Neuron (in vitro differentiated cells): ENCODE results near the gene KIF16B.

Experiments
- H2AFZ ChIP-seq: one replicate; pipeline ENCODE4 v1.6.1; 2013; ENCODE audit warnings: low read depth, mild to moderate bottlenecking, inconsistent platforms, low read length, moderate library complexity
- H3K27me3 ChIP-seq: one replicate; pipeline ENCODE4 v1.6.1; 2013; ENCODE audit warnings: low read length; ENCODE audit not compliant: insufficient read depth
- H3K36me3 ChIP-seq: one replicate; pipeline ENCODE4 v1.6.1; 2013; ENCODE audit warnings: low read length; ENCODE audit not compliant: insufficient read depth
- H3K4me1 ChIP-seq: one replicate; pipeline ENCODE4 v1.6.1; 2013; ENCODE audit warnings: low read length; ENCODE audit not compliant: insufficient read depth
- H3K4me3 ChIP-seq: 2 replicates; pipeline ENCODE4 v1.5.1; 2013; ENCODE audit warnings: mild to moderate bottlenecking, low read length, moderate library complexity
- H3K9me3 ChIP-seq: one replicate; pipeline ENCODE4 v1.6.1; 2013; ENCODE audit warnings: low read length

The KIF16B gene

GRCh38 chr20:16367948-16368560 is 205.2 kb downstream of the KIF16B start:
- no peaks in the 10 kb centered on the region for H3K9me3 ChIP-seq
- H3K27me3 ChIP-seq = no peaks in the 10 kb centered on the region
- no peaks in the 10 kb centered on the region for H3K4me1 ChIP-seq
- no peak overlapping the region for H3K4me3 ChIP-seq
- H2AFZ ChIP-seq = no peak overlapping the region
- H3K36me3 ChIP-seq = no peaks in the 10 kb centered on the region

- H3K4me3 ChIP-seq = no peak overlapping the region
- H3K4me1 ChIP-seq = no peaks in the 10 kb centered on the region
- no peaks in the 10 kb centered on the region for H3K27me3 ChIP-seq
- no peak overlapping the region for H2AFZ ChIP-seq
- H3K36me3 ChIP-seq = no peaks in the 10 kb centered on the region
- H3K9me3 ChIP-seq = no peaks in the 10 kb centered on the region
These were observed 206.7 kb downstream of the KIF16B start for GRCh38 chr20:16366529-16366928.

DNA sequence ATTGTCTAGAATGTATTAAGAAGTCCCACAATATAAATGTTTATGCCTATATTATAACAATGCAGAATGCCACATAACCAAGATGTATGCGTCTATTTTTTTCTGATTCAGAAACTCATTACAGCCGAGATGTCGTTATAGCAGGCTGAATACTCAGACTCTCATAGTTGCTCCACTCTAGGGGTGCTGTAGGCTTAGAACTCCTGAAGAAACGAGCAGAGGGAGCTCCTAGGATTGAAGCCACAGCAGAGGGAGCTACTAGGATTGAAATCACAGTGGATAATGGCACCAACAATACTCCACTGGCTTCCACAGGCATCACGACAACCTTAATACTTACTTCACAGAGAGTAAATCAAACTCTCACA is 208.9 kb downstream of the KIF16B start:
- Histone ChIP-seq H3K36me3 (no peaks in the 10 kb centered on the region), H3K9me3 (no peaks in the 10 kb centered on the region), H3K27me3 (no peaks in the 10 kb centered on the region), H2AFZ (no peak overlapping the region), H3K4me1 (no peaks in the 10 kb centered on the region), H3K4me3 (no peak overlapping the region)

- no peak overlapping the region for H3K4me3 ChIP-seq
These were observed 209.5 kb downstream of the KIF16B start for GRCh38 chr20:16363506-16364319.

GRCh38 chr20:16362642-16363041 is 210.6 kb downstream of the KIF16B start:
- no peak overlapping the region for H3K4me3 ChIP-seq
- H3K27me3 ChIP-seq = no peaks in the 10 kb centered on the region
- no peak overlapping the region for H2AFZ ChIP-seq
- H3K36me3 ChIP-seq = no peaks in the 10 kb centered on the region
- H3K4me1 ChIP-seq = no peaks in the 10 kb centered on the region
- H3K9me3 ChIP-seq = no peaks in the 10 kb centered on the region

More at GRCh38 chr20:16363506-16364319, 209.5 kb downstream of the KIF16B start:
- H3K27me3 ChIP-seq = no peaks in the 10 kb centered on the region
- H3K36me3 ChIP-seq = no peaks in the 10 kb centered on the region
- H3K9me3 ChIP-seq = no peaks in the 10 kb centered on the region
- no peak overlapping the region for H2AFZ ChIP-seq
- H3K4me1 ChIP-seq = no peaks in the 10 kb centered on the region

GRCh38 chr20:16360668-16361067 is 212.6 kb downstream of the KIF16B start:
- Histone ChIP-seq H3K27me3 (no peaks in the 10 kb centered on the region), H3K4me1 (no peaks in the 10 kb centered on the region), H3K4me3 (no peak overlapping the region), H3K9me3 (no peaks in the 10 kb centered on the region), H3K36me3 (no peaks in the 10 kb centered on the region), H2AFZ (no peak overlapping the region)

GRCh38 chr20:16353417-16353781 is 219.8 kb downstream of the KIF16B start:
- no peak overlapping the region for H2AFZ ChIP-seq
- no peaks in the 10 kb centered on the region for H3K9me3 ChIP-seq
- H3K27me3 ChIP-seq = no peaks in the 10 kb centered on the region
- no peak overlapping the region for H3K4me3 ChIP-seq
- H3K36me3 ChIP-seq = no peaks in the 10 kb centered on the region
- peaks cover 17% of the 10 kb centered on the region for H3K4me1 ChIP-seq

GRCh38 chr20:16352751-16353416 is 220.4 kb downstream of the KIF16B start:
- H3K4me3 ChIP-seq = no peak overlapping the region
- no peaks in the 10 kb centered on the region for H3K36me3 ChIP-seq
- H3K27me3 ChIP-seq = no peaks in the 10 kb centered on the region
- no peak overlapping the region for H2AFZ ChIP-seq
- peaks cover 17% of the 10 kb centered on the region for H3K4me1 ChIP-seq
- H3K9me3 ChIP-seq = no peaks in the 10 kb centered on the region

- peaks cover 17% of the 10 kb centered on the region for H3K4me1 ChIP-seq
- no peaks in the 10 kb centered on the region for H3K9me3 ChIP-seq
- H3K36me3 ChIP-seq = no peaks in the 10 kb centered on the region
- no peaks in the 10 kb centered on the region for H3K27me3 ChIP-seq
- no peak overlapping the region for H2AFZ ChIP-seq
- H3K4me3 ChIP-seq = no peak overlapping the region
These were observed 220.9 kb downstream of the KIF16B start for GRCh38 chr20:16352321-16352720.

GRCh38 chr20:16351415-16351814 is 221.8 kb downstream of the KIF16B start:
- Histone ChIP-seq H3K4me3 (no peak overlapping the region), H3K9me3 (no peaks in the 10 kb centered on the region), H2AFZ (no peak overlapping the region), H3K4me1 (peaks cover 17% of the 10 kb centered on the region), H3K27me3 (no peaks in the 10 kb centered on the region), H3K36me3 (no peaks in the 10 kb centered on the region)

GRCh38 chr20:16350465-16350864 is 222.8 kb downstream of the KIF16B start:
- Histone ChIP-seq H3K4me3 (no peak overlapping the region), H3K27me3 (no peaks in the 10 kb centered on the region), H3K36me3 (no peaks in the 10 kb centered on the region), H2AFZ (no peak overlapping the region), H3K9me3 (no peaks in the 10 kb centered on the region), H3K4me1 (peaks cover 17% of the 10 kb centered on the region)

GRCh38 chr20:16349523-16350260 is 223.6 kb downstream of the KIF16B start:
- no peaks in the 10 kb centered on the region for H3K36me3 ChIP-seq
- no peak overlapping the region for H2AFZ ChIP-seq
- H3K9me3 ChIP-seq = no peaks in the 10 kb centered on the region
- H3K4me1 ChIP-seq = peaks cover 17% of the 10 kb centered on the region
- H3K4me3 ChIP-seq = no peak overlapping the region
- no peaks in the 10 kb centered on the region for H3K27me3 ChIP-seq

- no peak overlapping the region for H2AFZ ChIP-seq
- H3K9me3 ChIP-seq = no peaks in the 10 kb centered on the region
- no peaks in the 10 kb centered on the region for H3K36me3 ChIP-seq
- H3K27me3 ChIP-seq = no peaks in the 10 kb centered on the region
- peaks cover 17% of the 10 kb centered on the region for H3K4me1 ChIP-seq
- no peak overlapping the region for H3K4me3 ChIP-seq
These were observed 226.3 kb downstream of the KIF16B start for GRCh38 chr20:16346956-16347355.
